HCEC 1CT (cell line): ENCODE data around the gene SYNGR4.
"Not testable (repeated sequence)": the region's sequence is repeated elsewhere in the genome, so short reads cannot be mapped to it uniquely, and the experiment has no call there.

Experiments
- DNase-seq: peaks from one replicate; pipeline ENCODE4 v3.0.0-alpha.2; 2017

Gene SYNGR4, protein sequence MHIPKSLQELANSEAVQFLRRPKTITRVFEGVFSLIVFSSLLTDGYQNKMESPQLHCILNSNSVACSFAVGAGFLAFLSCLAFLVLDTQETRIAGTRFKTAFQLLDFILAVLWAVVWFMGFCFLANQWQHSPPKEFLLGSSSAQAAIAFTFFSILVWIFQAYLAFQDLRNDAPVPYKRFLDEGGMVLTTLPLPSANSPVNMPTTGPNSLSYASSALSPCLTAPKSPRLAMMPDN

DNA sequence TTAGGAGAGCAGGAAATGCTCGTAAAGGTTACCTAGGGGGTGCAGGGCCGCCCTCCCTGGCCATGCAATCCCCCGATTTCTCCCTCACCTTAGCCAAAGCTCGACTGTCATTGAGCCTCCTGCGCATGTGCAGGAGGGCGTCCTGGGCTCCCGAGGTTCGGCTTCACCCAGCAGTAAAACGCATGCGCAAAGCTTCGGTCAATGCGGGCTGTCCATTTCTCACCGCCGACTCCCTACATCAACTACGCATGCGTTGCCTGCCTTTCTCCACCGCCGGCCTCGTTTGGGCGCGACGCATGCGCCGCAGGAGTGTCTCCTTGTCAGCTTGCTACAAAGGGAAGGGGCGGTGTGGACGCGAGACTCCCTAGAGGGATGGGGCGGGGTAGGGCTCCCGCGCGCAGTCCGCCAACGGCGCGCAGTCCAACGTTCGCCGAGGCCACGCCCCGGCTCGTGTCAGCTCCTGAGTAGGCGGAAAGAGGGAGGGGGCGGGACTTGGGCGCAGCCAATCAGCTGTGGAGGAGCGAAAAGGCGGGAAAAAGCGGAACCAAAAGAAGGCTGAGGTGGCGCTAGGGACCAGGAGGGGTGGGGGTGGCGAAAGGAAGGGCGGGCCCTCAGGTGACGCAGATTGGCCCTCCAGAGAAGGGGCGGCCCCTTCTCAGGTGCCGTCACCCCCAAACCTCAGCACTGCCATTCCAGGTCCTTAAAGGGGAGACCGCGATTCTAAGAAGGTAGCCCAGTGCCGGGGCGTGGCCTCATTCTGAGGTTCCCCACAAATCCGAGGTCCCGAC, at the start of gene SYNGR4, which contains the start of gene TMEM143:
SYNGR4 (plus strand) TSS at position 558 of the 788 bp plus-strand sequence. CDS start 1,476 bp downstream, outside the sequence.
TMEM143 (minus strand) TSS at position 131 of the 788 bp plus-strand sequence; CDS start at position 111, 20 bp downstream.
- peak; percentile 97 for DNase-seq

DNA sequence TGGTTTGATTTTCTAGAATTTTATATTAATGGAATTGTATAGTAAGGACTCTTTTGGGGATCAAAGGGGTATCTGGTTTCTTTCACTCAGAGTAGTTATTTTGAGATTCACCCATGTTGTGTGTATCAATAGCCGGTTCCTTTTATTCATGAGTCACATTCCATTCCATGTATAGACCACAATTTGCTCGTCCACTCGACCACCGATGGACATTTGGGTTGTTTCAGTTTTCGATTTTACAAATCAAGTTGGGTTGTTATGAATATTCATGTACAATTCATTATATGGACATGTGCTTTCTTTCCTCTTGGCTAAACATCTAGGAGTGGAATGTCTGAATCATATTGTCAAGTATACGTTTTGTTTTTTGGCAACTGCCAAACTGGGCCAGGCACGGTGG, 48.5 kb upstream of the SYNGR4 start:
- DNase-seq, result no peak

DNA sequence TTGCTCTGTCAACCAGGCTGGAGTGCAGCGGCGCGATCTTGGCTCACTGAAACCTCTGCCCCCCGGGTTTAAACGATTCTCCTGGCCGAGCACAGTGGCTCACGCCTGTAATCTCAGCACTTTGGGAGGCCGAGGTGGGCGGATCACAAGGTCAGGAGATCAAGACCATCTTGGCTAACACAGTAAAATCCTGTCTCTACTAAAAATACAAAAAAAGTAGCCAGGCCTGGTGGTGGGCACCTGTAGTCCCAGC, 46.5 kb upstream of the SYNGR4 start:
- not testable (repeated sequence) for DNase-seq

DNA sequence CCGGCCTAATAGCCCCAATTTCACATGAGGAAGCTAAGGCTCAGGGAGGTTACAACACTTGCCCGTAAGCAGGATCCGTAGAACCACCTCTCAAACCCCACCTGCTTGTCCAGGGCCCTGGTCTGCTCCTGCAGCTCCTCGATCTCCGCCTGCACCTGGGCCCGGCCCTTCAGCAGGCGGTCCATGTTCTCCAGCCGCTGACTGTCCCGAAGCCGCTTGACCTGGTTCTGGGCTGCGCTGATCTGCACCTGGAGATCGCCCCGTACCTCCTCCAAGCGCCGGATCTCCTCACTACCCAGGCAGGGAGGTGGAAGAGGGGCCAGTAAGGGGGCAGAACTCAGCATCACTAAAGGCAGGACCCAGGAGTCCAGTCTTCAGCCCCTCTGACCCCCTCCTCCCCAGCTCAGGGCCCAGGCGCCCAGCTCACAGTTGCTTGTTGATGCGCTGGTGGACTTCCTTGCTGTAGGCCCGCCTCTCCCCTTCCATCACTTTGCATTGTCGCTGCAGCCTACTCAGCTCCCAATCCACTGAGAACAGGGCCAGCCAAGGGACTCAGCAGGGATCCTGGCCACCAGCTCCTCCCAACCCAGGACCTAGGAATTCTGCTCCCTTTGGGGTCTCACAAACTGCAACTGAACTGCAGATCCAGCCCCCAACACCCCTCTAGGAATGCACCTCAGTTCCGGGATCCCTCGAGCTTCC, 45.7 kb upstream of the SYNGR4 start:
- no peak for DNase-seq

DNA sequence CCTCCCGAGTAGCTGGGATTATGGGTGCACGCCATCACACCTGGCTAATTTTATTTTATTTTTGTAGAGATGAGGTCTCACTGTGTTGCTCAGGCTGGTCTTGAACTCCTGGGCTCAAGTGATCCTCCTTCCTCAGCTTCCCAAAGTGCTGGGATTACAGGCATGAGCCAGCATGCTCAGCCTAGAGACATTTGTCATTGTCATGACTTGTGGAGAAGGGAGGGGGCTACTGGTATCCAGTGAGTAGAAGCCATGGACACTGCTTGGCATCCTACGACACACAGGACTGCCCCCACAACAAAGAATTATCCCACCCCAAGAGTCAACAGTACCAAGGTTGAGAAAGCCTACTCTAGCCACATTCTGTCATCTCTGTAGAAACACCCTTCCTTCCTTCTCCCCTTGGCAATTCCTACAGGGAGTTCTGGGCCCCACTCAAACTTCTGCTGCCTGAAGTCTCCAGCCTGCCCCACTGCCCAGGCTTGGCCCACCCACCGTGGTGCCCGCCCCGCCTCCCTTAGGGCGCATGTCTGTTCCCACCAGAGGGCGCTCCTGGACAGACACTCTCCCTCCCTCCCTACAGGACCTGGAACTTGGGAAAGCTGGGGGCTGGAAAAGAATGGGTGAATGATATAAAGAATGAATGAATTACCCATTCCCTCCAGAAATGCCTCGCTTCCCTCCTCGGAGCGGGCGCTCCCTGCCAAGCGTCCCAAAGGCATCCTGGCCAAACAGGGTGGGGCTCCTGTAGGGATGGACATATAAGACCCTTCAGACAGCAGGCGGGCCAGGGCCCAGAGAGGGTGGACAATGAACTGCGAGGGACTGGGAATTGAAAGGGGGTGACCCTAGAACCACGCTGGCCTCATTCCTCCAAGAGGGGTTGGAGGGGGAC, 44.3 kb upstream of the SYNGR4 start:
- peak; percentile 63 for DNase-seq

DNA sequence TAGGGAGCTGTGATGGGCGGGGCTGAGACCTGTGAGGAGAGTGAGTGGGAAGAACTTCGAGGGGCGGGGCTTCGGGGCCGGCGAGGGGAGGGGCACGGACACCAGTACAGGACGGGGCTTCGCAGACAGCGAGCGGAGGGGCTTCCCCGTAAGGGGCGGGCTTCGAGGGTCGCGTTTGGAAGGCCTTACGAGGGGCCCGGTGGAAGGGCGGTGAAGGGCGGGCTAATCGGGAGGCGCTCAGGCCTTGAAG, 42.9 kb upstream of the SYNGR4 start:
- peak; percentile 70 for DNase-seq

DNA sequence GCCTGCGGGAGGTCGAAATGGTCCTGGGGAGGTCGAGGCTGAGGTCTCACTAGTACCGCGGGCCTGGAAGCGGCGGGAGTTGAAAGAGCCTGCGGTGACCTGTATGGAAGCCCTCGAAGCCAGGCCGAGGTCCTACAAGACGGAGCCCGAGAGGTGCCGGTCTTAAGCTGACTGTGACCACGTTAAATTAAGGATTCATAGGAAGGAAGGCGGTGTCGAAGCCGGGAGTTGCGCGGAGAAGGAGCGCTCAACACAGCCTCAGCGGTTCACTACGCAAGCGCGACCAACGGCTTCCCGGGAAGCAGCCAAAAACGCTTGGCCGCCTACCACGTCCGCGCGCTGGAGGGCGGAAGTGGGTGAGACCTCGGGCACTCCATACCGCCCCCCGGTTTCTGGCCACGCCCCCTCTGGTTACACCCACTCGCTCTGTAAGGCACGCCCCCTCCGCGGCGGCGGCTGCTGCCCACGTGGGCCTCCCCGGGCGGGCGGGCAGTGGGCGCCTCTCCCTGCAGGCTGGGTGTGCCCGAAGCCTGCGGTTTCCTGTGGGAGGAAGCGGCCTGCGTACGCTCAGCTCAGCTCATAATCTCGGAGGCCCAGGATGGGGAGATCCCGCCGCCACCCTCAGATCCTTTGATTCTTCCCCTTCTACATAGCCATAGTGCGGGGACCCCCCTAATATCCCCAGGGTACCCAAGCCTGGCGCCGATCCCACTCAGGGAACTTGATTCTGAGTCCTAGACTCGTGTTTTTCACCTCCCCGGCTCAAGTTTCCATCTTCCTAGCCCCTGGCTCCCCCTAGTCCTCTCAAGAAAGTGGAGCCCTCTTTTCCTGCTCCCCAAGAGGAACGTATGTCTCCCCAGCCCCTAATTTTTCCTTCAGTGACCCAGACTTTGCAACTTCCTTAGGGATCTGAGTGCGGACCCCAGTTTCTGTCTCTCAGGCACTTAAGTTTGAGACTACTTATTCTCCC, 42.3 kb upstream of the SYNGR4 start:
- peak; percentile 98 for DNase-seq

DNA sequence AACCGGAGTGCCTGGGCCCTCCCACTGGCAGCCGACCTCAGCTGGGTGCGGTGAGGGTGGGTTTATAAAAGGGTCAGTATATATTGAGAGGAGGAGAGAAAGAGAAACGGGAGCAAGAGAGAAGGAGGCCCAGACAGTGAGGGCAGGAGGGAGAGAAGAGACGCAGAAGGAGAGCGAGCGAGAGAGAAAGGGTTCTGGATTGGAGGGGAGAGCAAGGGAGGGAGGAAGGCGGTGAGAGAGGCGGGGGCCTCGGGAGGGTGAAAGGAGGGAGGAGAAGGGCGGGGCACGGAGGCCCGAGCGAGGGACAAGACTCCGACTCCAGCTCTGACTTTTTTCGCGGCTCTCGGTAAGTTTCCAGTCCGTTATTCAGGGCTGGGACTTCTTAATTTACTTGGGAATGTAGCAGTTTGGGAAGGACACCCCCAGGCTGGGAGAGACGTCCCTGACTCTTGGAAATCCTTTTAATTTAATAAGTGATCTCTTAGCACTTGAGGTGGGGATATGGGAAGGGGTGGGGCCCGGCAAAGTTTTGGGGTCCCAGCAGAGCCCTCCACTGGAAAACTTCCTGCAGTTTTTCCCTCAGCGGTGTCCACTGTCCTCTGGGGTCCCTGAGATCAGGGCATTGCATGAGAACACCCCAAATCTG, 38.8 kb upstream of the SYNGR4 start, which contains the start of gene EMP3:
EMP3 (plus strand) TSS at position 288 of the 646 bp plus-strand sequence. CDS start 1,293 bp downstream, outside the sequence.
- peak; percentile 91 for DNase-seq

DNA sequence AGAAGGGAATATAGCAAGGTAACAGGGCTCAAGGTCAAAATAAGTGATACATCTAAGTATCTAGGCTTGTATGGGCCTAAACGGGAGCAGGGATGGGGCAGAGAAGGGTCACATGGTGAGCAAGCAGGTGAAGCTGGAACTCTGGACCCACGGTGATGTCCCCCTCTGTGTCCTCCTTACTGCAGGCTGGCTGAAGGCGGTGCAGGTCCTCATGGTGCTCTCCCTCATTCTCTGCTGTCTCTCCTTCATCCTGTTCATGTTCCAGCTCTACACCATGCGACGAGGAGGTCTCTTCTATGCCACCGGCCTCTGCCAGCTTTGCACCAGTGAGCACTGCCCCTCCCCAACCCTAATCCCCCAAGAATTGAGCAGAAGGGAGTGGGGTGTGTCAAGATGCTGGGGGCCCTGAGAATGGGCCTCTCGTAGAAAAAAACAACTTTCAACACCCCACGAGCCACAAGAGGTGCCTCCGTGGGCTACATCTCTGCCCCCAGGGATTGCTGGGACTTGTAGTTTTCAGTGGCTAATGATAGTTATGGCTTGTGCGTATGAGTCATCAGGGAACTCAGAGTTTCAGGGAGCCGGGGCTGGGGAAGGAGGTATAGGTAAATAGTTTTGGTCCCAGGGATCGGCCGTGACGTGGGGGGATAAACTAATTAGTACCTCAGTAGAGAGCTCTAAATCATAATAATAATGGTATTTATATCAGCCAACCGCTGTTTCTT, 34.8 kb upstream of the SYNGR4 start:
- DNase-seq, result peak; percentile 46

DNA sequence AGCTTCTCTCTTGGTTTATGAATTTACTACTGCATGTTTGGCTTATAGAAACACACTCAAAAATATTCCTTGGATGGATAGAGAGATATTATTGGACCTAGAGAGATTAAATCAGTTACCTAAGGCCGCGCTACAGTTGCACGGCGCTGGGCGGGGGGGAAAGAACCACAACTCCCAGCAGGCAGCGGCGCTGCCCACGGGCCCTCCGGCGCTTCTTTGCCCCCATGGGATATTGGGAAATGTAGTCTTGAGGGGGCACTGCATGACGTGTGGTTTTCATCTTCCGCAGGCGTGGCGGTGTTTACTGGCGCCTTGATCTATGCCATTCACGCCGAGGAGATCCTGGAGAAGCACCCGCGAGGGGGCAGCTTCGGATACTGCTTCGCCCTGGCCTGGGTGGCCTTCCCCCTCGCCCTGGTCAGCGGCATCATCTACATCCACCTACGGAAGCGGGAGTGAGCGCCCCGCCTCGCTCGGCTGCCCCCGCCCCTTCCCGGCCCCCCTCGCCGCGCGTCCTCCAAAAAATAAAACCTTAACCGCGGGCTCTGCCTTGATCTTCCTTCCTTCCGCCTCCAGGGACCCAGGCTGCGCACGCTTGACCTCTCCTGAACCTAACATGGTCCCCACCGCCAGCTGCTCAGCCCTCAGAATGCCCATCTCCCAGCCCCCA, 34.0 kb upstream of the SYNGR4 start:
- no peak for DNase-seq

DNA sequence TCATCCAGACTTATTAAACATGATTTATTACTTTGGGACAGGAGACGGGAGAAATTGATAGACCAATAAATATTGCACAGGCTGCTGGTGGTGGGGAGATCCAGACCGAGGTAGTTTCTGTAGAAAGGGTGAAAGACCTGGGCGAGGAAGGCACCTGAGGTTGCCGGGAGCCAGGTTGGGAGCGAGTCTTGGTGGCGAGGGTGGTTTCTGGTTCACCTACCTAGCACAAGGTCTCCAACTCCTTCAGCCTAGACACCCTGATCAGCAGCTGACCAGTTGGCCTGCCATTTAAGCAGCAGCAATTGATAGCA, 31.9 kb upstream of the SYNGR4 start:
- DNase-seq, result no peak

DNA sequence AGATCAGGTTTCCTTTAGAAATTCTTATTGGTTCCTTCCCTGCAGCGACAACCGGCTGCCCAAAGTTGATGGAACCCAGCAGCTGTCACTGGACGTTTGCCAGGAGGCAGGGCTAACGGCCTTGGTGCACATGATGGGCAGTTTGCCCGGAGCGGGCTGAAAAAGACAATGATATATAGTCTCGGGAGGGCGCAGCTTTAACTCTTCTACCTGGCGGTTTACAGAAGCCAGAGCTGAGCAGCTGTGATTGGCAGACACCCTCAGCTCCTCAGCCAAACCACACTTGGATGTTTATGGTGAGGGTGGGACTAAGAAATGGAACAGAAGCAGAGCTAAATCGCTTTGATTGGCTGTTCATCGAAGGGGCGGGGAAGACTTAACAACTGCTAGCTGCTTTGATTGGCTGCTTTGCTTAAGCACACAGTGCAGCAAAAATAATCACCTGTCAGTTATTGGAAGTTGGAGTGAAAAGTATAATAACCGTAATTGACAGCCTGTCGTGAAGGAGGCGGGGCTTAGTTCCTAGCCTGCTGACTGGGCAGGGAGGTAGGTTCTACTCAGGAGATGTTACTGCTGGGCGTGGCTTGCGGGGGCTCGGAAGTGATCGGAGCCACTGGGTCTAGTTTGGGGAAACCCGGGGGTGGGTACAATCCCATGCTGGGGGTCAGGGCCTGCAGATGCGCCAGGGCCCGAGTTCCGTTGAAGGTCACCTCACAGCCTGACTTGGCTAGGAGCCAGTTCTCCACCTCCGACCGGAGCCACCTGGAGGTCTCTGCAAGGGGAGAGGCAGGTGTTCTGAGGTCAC, 31.3 kb upstream of the SYNGR4 start:
- peak; percentile 97 for DNase-seq

DNA sequence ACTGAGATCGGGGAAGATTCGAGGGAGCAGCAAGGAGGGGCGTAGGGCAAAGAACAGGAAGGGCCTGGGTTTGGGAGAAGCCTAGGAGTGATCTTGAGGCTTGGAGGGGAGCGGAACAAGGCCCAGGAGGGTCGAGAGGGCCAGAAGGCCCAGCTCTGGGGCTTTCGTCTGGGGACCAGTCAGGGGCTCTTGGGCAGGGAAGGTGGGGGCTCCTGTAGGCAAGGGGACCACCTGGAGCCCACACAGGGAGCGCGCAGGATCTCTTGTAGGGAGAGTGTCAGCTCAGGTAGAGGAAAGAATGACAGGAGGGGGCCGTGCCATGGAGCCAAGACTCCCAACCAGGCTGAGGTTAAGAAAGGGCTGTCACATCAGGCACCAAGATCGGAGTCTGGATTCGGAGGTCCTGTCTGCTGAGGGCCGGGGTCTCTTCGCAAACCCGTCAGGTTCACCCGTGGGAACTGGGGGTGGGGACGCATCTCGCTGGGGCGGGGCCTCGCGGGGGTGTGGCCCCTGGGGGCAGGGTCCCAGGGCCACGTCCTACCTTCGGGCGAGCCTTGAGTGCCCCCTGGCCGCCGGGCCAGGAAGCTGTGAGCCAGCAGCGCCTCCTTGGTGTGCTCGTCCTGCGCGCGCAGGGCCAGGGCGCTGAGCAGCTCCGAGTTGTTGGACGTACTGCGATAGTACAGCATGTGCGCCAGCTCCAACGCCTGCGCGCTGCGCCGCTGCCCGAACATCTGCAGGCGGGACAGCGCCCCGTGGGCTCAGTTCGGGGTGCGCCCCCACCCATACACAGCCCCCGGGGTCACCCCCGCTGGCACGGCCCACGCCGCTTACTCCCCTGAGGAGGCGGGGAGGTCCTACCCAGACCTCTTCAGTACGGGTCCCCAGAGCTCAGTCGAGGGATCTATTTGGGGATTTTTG, 30.4 kb upstream of the SYNGR4 start:
- peak; percentile 94 for DNase-seq

DNA sequence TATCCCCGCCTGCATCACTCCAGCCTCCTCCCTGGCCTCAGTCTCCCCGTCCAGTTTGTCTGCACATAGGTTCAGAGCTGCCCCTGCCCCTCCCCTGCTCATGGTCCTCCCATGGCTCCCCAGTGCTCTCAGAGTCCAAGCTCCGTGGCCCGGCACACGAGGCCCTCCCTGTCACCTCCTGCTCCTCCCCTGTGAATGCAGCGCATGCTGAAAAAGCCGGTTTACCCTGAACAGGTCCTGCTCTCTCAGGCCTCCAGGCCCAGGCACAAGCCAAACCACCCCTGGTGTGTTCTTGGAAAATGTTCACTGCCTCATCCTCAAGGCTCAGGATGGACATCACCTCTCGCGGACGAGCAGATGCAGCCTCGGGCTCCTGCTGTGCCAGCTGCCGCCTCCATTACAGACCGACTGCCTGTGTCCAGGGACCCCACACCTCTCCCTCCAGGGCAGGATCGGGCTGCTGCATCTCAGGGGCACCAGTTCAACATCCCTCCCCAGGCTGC, 25.9 kb upstream of the SYNGR4 start:
- no peak for DNase-seq

DNA sequence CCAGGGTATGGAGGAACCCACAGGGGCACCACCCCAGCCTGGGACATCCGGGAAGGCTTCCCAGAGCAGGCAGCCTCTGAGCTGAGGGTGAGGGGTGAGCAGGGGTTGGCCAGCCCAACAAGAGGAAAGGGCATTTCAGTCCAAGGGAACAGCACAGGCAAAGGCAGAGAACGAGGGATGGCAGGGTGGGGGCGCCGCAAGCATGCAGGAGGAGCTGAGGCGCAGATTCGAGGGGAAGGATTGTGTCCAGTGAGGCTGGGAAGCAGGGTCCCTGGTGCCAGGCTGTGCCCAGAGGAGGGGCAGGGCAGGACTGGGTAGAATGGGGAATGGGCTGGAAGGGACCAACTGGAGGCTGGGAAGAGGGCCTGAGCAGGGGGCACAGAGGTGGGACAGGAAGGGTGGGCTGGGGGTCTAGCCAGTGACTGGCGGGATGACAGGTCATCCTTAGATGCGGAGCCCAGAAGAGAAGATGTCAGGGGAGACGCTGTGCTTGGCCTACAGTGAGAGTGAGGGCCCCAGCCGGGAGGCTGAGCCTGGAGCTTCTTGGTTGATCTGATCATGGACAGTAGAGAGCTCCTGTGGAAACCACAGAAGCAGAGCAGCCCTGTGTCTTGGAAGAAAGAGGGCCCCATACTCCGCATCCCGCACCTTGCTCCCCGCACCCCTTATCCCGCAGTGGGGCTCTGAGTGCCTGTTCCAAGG, 25.2 kb upstream of the SYNGR4 start:
- no peak for DNase-seq

DNA sequence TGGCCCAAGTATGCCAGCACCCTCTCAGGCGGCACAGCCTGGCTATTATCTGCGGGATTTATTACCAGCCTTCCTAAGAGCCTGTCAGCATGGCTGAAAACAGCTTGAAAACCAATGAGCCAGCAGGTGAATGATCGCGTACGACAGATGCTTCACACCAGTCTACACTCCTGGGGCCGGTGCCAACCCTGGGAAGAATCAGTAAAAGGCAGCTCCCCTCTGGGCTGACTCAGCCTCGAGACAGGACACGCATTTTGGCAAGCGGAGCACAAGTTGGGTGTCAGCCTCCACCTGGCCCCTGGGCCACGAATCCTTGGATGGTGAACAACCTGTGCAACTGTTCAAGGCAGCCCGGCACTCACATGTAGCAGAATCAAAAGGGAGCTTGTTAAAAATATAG, 23.2 kb upstream of the SYNGR4 start:
- DNase-seq, result no peak
